SK-N-SH (cell line): ENCODE results near the gene CPAMD8. TPM values are rescaled to one million over a fixed set of nuclear protein-coding genes. Genes with fewer than 3 reads are reported as not detected.

Experiments
- CTCF ChIA-PET: fragments of 300-600, 350-600 bp; formaldehyde crosslinking; extraction: SDS; loops from one replicate; lab custom pipeline; 2021; lab: Yijun Ruan, JAX
- POLR2A ChIA-PET: fragments of 350-600 bp; sonication (Branson Sonifier 250); formaldehyde crosslinking; extraction: SDS; loops from one replicate; lab custom pipeline; 2020; ENCODE audit warnings: antibody characterized with exemption, inconsistent platforms; lab: Yijun Ruan, JAX
- DNase-seq: peaks from one replicate; pipeline ENCODE4 v3.0.0; 2012
- H2AFZ ChIP-seq: fragments of 200-600 bp; sonication (generic); 2 replicates; pipeline ENCODE4 v1.8.1; 2016; ENCODE audit warnings: antibody characterized with exemption, mild to moderate bottlenecking, low read depth
- H3F3A ChIP-seq: fragments of 200-600 bp; sonication (generic); replicated peaks from 2 replicates; pipeline ENCODE3; 2016; ENCODE audit warnings: antibody characterized with exemption, mild to moderate bottlenecking; ENCODE audit not compliant: insufficient read depth
- H3K27ac ChIP-seq, 2 experiments: fragments of 200-500 bp in 1 of 2; fragments of 200-600 bp in 1 of 2; sonication (Bioruptor generic) in 1 of 2; sonication (generic), shearing (Covaris generic) in 1 of 2; 2 replicates each; pipeline versions ENCODE4 v1.5.1 to v1.6.1; 2014 to 2016; ENCODE audit warnings: low read depth in 2 of 2, inconsistent platforms in 1 of 2, low read length in 1 of 2, mild to moderate bottlenecking in 1 of 2, mixed read lengths in 1 of 2
- H3K27me3 ChIP-seq: fragments of 200-600 bp; sonication (generic), shearing (Covaris generic); 2 replicates; pipeline ENCODE4 v1.6.1; 2016; ENCODE audit warnings: mixed run types; ENCODE audit not compliant: insufficient read depth
- H3K36me3 ChIP-seq, 2 experiments: fragments of 200-500 bp in 1 of 2; fragments of 200-600 bp in 1 of 2; sonication (Bioruptor generic) in 1 of 2; sonication (generic) in 1 of 2; replicated peaks in 1 of 2; 2 replicates each; pipeline versions ENCODE3 to v1.5.1; 2014 to 2016; ENCODE audit warnings: low read length in 1 of 2, mild to moderate bottlenecking in 1 of 2; ENCODE audit not compliant: insufficient read depth in 2 of 2, control insufficient read depth in 1 of 2
- H3K4me1 ChIP-seq, 2 experiments: fragments of 200-500 bp in 1 of 2; fragments of 200-600 bp in 1 of 2; sonication (Bioruptor generic) in 1 of 2; sonication (generic), shearing (Covaris generic) in 1 of 2; 2 replicates each; pipeline versions ENCODE4 v1.5.1 to v1.6.1; 2014 to 2016; ENCODE audit warnings: low read depth in 1 of 2, low read length in 1 of 2, mixed run types in 1 of 2; ENCODE audit not compliant: insufficient read depth in 2 of 2, control insufficient read depth in 1 of 2
- H3K4me2 ChIP-seq: fragments of 200-600 bp; sonication (generic), shearing (Covaris generic); 2 replicates; pipeline ENCODE4 v1.6.1; 2017; ENCODE audit warnings: mixed run types
- H3K4me3 ChIP-seq, 2 experiments: fragments of 200-500 bp in 1 of 2; fragments of 200-600 bp in 1 of 2; sonication (Bioruptor generic) in 1 of 2; sonication (generic), shearing (Covaris generic) in 1 of 2; 2 replicates each; pipeline versions ENCODE4 v1.5.1 to v1.8.1; 2014 to 2016; ENCODE audit warnings: low read depth in 2 of 2, inconsistent platforms in 1 of 2, low read length in 1 of 2, mild to moderate bottlenecking in 1 of 2, mixed read lengths in 1 of 2, moderate library complexity in 1 of 2
- H3K79me2 ChIP-seq: fragments of 200-600 bp; sonication (generic); 2 replicates; pipeline ENCODE4 v1.8.1; 2017; ENCODE audit warnings: mild to moderate bottlenecking; ENCODE audit not compliant: insufficient read depth
- H3K9ac ChIP-seq: fragments of 200-600 bp; sonication (generic); 2 replicates; pipeline ENCODE4 v1.6.1; 2017; ENCODE audit warnings: mixed run types
- H3K9me2 ChIP-seq: fragments of 200-600 bp; sonication (generic); 2 replicates; pipeline ENCODE4 v1.6.1; 2017; ENCODE audit warnings: mixed run types
- H3K9me3 ChIP-seq: fragments of 200-600 bp; sonication (generic); 2 replicates; pipeline ENCODE4 v1.6.1; 2017; ENCODE audit warnings: mixed run types, mild to moderate bottlenecking, moderate library complexity
- H4K20me1 ChIP-seq: fragments of 200-600 bp; sonication (generic); 2 replicates; pipeline ENCODE4 v1.6.1; 2017; ENCODE audit warnings: mild to moderate bottlenecking, mixed run types; ENCODE audit not compliant: insufficient read depth
- CTCF ChIP-seq: fragments of 200-600 bp; sonication (generic); IDR thresholded peaks from 2 replicates; pipeline ENCODE4 v1.6.1; 2017; ENCODE audit warnings: antibody characterized with exemption, mild to moderate bottlenecking, moderate library complexity
- FOSL2 ChIP-seq: IDR thresholded peaks from 2 replicates; pipeline ENCODE4 v1.4.0; 2012; ENCODE audit warnings: low read depth, mild to moderate bottlenecking, moderate library complexity, borderline replicate concordance
- FOXJ3 ChIP-seq: sonication (generic); formaldehyde crosslinking; IDR thresholded peaks from 2 replicates; pipeline ENCODE4 v1.5.1; 2020; ENCODE audit warnings: mild to moderate bottlenecking, missing genetic modification reagents
- FOXM1 ChIP-seq: IDR thresholded peaks from 2 replicates; pipeline ENCODE4 v1.4.0; 2012; ENCODE audit warnings: low read depth, mild to moderate bottlenecking
- GABPA ChIP-seq: IDR thresholded peaks from 2 replicates; pipeline ENCODE4 v1.4.0; 2012; ENCODE audit warnings: low read depth, mild to moderate bottlenecking
- GATA2 ChIP-seq: sonication (generic); formaldehyde crosslinking; IDR thresholded peaks from 2 replicates; pipeline ENCODE4 v1.5.0; 2020; ENCODE audit warnings: mild to moderate bottlenecking, missing genetic modification reagents
- IRF3 ChIP-seq: fragments of 150-350 bp; IDR thresholded peaks from 2 replicates; pipeline ENCODE4 v1.6.1; 2016; ENCODE audit warnings: mild to moderate bottlenecking, low read depth, low read length
- NFIC ChIP-seq: IDR thresholded peaks from 2 replicates; pipeline ENCODE4 v1.4.0; 2012; ENCODE audit warnings: borderline replicate concordance
- NRF1 ChIP-seq: IDR thresholded peaks from 2 replicates; pipeline ENCODE4 v1.6.1; 2012; ENCODE audit warnings: low read depth, mild to moderate bottlenecking, low read length
- PBX3 ChIP-seq: IDR thresholded peaks from 2 replicates; pipeline ENCODE4; 2012
- RCOR1 ChIP-seq: fragments of 150-350 bp; IDR thresholded peaks from 2 replicates; pipeline ENCODE4 v1.6.1; 2017; ENCODE audit warnings: antibody characterized with exemption, low read length
- REST ChIP-seq: IDR thresholded peaks from 2 replicates; pipeline ENCODE4 v1.6.1; 2012; ENCODE audit warnings: mild to moderate bottlenecking, low read depth, low read length, moderate library complexity
- RFX5 ChIP-seq: IDR thresholded peaks from 2 replicates; pipeline ENCODE4 v1.6.1; 2012; ENCODE audit warnings: mild to moderate bottlenecking, improper control_type of control experiment, low read length
- TAF1 ChIP-seq: IDR thresholded peaks from 2 replicates; pipeline ENCODE4 v1.6.1; 2012; ENCODE audit warnings: low read depth, mild to moderate bottlenecking, low read length, moderate library complexity, borderline replicate concordance
- USF2 ChIP-seq: fragments of 150-350 bp; IDR thresholded peaks from 2 replicates; pipeline ENCODE4 v1.6.1; 2017; ENCODE audit warnings: antibody characterized with exemption, low read length, low read depth, borderline replicate concordance
- ZBTB33 ChIP-seq: IDR thresholded peaks from 2 replicates; pipeline ENCODE4 v1.4.0; 2012; ENCODE audit warnings: low read depth, borderline replicate concordance
- WGBS: methylation state at CpG from one replicate; pipeline ENCODE4 v1.1.6; 2017; ENCODE audit warnings: low lambda C conversion rate; 5-methylcytosine and 5-hydroxymethylcytosine counted together
- polyA plus RNA-seq, 3 experiments: library from polyadenylated mRNA; depleted of rRNA; stranded (reverse); fragments of >200 nt; gene quantifications; 2 replicates each; pipeline ENCODE4 v1.2.3, GENCODE V29; 2012

Gene CPAMD8
- polyA plus RNA-seq, 1 of the 3 experiments (the other 2 are of a cell fraction): 1.2 TPM

GRCh38 chr19:16861011-16861410 is 165.6 kb downstream of the CPAMD8 start:
- no peak overlapping the region for H2AFZ ChIP-seq
- H3K9ac ChIP-seq: no peak overlapping the region
- H3K4me1 ChIP-seq: no peaks in the 10 kb centered on the region
- H3K9me3 ChIP-seq: no peaks in the 10 kb centered on the region
- TF ChIP-seq FOXJ3 (CRISPR knock-in tag) (no peak), GABPA (no peak), RFX5 (no peak), GATA2 (no peak), CTCF (no peak), IRF3 (no peak), FOXM1 (no peak), TAF1 (no peak), RCOR1 (no peak), FOSL2 (no peak), PBX3 (no peak), NRF1 (no peak), USF2 (no peak)
- H3K9me2 ChIP-seq: no peaks in the 10 kb centered on the region
- H3K36me3 ChIP-seq: peaks cover 23 to 27% of the 10 kb centered on the region in 2 experiments
- DNase-seq: no peak
- POLR2A ChIA-PET: no interaction called here
- no peaks in the 10 kb centered on the region for H3F3A ChIP-seq
- WGBS: 91% methylated on average over 3 of the region's 3 CpGs
- no peaks in the 10 kb centered on the region for H3K27me3 ChIP-seq
- no peaks in the 10 kb centered on the region for H3K79me2 ChIP-seq
- no peaks in the 10 kb centered on the region for H4K20me1 ChIP-seq
- no peak overlapping the region for H3K27ac ChIP-seq
- H3K4me3 ChIP-seq: no peak overlapping the region
- H3K4me2 ChIP-seq: no peak overlapping the region
- CTCF ChIA-PET: no interaction called here

- DNase-seq: no peak
- Histone ChIP-seq H3K27ac (no peak overlapping the region), H3K4me1 (no peaks in the 10 kb centered on the region), H3K9ac (no peak overlapping the region), H3K4me3 (no peak overlapping the region), H2AFZ (no peak overlapping the region), H3K9me2 (no peaks in the 10 kb centered on the region), H4K20me1 (no peaks in the 10 kb centered on the region), H3K9me3 (no peaks in the 10 kb centered on the region), H3K27me3 (no peaks in the 10 kb centered on the region), H3F3A (no peaks in the 10 kb centered on the region), H3K79me2 (no peaks in the 10 kb centered on the region), H3K4me2 (no peak overlapping the region), H3K36me3 (peaks cover 18 to 27% of the 10 kb centered on the region in 2 experiments)
- 98% methylated on average over 19 of the region's 20 CpGs for WGBS
- ChIA-PET CTCF (no interaction called here), POLR2A (interaction anchor here (0.6 kb wide), 1 partner anchor 186 kb away, joined by 4 read pairs; no protein-coding TSS in a partner anchor)
- TF ChIP-seq REST (no peak), NFIC (no peak), TAF1 (no peak), ZBTB33 (no peak), IRF3 (no peak)
Observed at GRCh38 chr19:16860118-16860517, 166.5 kb downstream of the CPAMD8 start.
